Keratinocyte (primary cell): ENCODE measurements around the gene NOM1.

Source experiments
- EZH2 ChIP-seq: IDR thresholded peaks from one replicate; pipeline ENCODE4 v1.6.1; 2012; ENCODE audit warnings: inconsistent platforms, mild to moderate bottlenecking, low read length, moderate library complexity
- TF ChIP-seq, protein P1 (sequence below), 3 experiments: IDR thresholded peaks in 1 of 3; conservative IDR thresholded peaks in 1 of 3; optimal IDR thresholded peaks in 1 of 3; 2 replicates in 2 of 3; 3 replicates in 1 of 3; pipeline versions ENCODE3 to v1.5.1; 2011; ENCODE audit warnings: low read length in 3 of 3, mild to moderate bottlenecking in 3 of 3, moderate library complexity in 2 of 3, control low read depth in 1 of 3, inconsistent platforms in 1 of 3; ENCODE audit not compliant: insufficient read depth in 2 of 3; ENCODE audit errors: extremely low read depth in 1 of 3

DNA sequence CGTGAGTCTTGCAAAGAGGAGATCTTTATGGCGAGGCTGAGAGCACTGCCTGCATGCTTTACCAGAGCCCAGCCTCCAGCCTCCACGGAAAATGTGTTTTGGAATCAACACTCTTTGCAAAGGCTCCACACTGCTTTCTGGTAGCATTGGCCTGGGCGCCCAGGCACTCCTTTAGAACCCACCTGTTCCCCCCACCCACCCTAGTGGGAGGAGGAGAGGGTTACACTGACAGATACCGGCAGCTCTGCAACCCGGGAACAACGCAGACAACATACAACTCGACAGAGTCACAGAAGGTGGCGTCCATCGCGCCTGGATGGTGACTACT is 66.5 kb downstream of the NOM1 start:
- TF ChIP-seq, protein P1, sequence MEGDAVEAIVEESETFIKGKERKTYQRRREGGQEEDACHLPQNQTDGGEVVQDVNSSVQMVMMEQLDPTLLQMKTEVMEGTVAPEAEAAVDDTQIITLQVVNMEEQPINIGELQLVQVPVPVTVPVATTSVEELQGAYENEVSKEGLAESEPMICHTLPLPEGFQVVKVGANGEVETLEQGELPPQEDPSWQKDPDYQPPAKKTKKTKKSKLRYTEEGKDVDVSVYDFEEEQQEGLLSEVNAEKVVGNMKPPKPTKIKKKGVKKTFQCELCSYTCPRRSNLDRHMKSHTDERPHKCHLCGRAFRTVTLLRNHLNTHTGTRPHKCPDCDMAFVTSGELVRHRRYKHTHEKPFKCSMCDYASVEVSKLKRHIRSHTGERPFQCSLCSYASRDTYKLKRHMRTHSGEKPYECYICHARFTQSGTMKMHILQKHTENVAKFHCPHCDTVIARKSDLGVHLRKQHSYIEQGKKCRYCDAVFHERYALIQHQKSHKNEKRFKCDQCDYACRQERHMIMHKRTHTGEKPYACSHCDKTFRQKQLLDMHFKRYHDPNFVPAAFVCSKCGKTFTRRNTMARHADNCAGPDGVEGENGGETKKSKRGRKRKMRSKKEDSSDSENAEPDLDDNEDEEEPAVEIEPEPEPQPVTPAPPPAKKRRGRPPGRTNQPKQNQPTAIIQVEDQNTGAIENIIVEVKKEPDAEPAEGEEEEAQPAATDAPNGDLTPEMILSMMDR (optimal IDR thresholded peaks at IDR 0.05 in 1 of 3, IDR thresholded peaks at IDR 0.05 in 1 of 3, conservative IDR thresholded peaks at IDR 0.05 in 1 of 3; ENCODE audit: extremely low read depth in 1 of 3, insufficient read depth in 2 of 3, low read length in 3 of 3), result no peak
- no peak for TF ChIP-seq EZH2
